Stomach smooth muscle (tissue), 2 donors: ENCODE results near the gene TRPM3.

Experiments
- H3K27ac ChIP-seq: one replicate; pipeline ENCODE4 v1.7.0; 2013; ENCODE audit warnings: mild to moderate bottlenecking, low read length, inconsistent platforms
- H3K27me3 ChIP-seq, 2 donors: one replicate each; pipeline ENCODE4 v1.7.0; 2013; ENCODE audit warnings: low read length in 2 of 2; ENCODE audit not compliant: insufficient read depth in 2 of 2, control insufficient read depth in 1 of 2
- H3K36me3 ChIP-seq, 2 donors: one replicate each; pipeline ENCODE4 v1.7.0; 2013; ENCODE audit warnings: low read length in 2 of 2; ENCODE audit not compliant: control insufficient read depth in 2 of 2, insufficient read depth in 2 of 2
- H3K4me1 ChIP-seq: one replicate; pipeline ENCODE4 v1.7.0; 2013; ENCODE audit warnings: low read length; ENCODE audit not compliant: control insufficient read depth, insufficient read depth
- H3K4me3 ChIP-seq, 2 donors: one replicate each; pipeline ENCODE4 v1.7.0; 2013; ENCODE audit warnings: low read length in 2 of 2
- H3K9ac ChIP-seq, 2 donors: one replicate each; pipeline ENCODE4 v1.7.0; 2013; ENCODE audit warnings: low read length in 2 of 2, mild to moderate bottlenecking in 1 of 2
- H3K9me3 ChIP-seq, 2 donors: one replicate each; pipeline ENCODE4 v1.7.0; 2013; ENCODE audit warnings: low read length in 2 of 2; ENCODE audit not compliant: control insufficient read depth in 2 of 2
- donor health status: healthy.
- donor health status: Pancreatic carcinoma.

The TRPM3 gene

GRCh38 chr9:70553707-70554673, 567.4 kb downstream of the TRPM3 start:
- no peak overlapping the region for H3K4me3 ChIP-seq
- H3K27ac ChIP-seq = peak overlapping the region; percentile 24
- no peak overlapping the region for H3K9ac ChIP-seq

DNA sequence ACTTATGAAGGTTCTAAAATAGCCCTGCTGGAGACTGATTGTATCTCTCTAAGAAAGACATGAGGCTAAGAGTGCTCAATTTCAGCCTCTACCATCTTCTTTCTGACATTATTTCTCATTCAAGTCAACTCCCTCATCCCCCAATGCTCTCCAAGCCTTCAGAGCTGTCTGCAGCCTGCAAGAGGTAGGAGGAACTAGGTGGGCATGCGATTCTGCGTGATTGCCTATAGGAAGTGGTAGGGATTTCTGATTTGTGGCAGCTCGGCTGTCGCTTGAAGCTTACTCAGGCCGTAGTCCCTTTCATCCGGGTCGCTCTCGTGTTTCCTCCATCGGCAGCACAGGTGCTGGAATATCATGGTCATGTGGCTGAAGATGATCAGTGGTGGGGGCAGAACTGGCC, 568.9 kb downstream of the TRPM3 start:
- Histone ChIP-seq H3K27ac (no peak overlapping the region), H3K9me3 (no peaks in the 10 kb centered on the region), H3K9ac (no peak overlapping the region), H3K36me3 (no peaks in the 10 kb centered on the region), H3K4me3 (no peak overlapping the region), H3K27me3 (no peaks in the 10 kb centered on the region), H3K4me1 (peaks cover 15% of the 10 kb centered on the region)

More at GRCh38 chr9:70553707-70554673, 567.4 kb downstream of the TRPM3 start:
- Histone ChIP-seq H3K36me3 (no peaks in the 10 kb centered on the region), H3K27me3 (no peaks in the 10 kb centered on the region), H3K4me1 (peaks cover 15% of the 10 kb centered on the region), H3K9me3 (no peaks in the 10 kb centered on the region)

DNA sequence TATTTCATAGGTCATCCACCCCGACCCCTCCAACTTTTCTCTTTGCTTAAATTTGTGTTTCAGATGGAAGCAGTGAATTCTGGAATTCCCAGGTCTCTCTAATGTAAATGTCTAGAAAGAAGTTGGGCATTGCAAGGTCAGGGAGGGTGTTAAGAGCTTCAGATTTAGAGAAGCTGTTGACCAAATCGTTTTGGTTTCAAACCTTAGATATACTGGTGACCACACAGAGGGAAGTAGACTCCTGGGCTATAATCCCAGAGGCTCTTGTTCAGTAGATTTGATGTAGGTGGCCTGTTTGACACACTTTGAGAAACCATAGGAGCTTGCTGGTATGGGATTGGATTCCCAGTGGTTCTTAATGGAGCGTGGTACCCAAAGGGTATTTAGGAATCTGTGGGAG, 569.6 kb downstream of the TRPM3 start:
- Histone ChIP-seq H3K27me3 (no peaks in the 10 kb centered on the region), H3K9me3 (no peaks in the 10 kb centered on the region), H3K27ac (no peak overlapping the region), H3K4me3 (no peak overlapping the region), H3K36me3 (no peaks in the 10 kb centered on the region), H3K4me1 (peaks cover 15% of the 10 kb centered on the region), H3K9ac (no peak overlapping the region)

- Histone ChIP-seq H3K9ac (no peak overlapping the region), H3K4me3 (no peak overlapping the region), H3K27ac (no peak overlapping the region), H3K36me3 (no peaks in the 10 kb centered on the region), H3K27me3 (no peaks in the 10 kb centered on the region), H3K9me3 (no peaks in the 10 kb centered on the region), H3K4me1 (peaks cover 15% of the 10 kb centered on the region)
Measured at GRCh38 chr9:70551396-70551795, 570.0 kb downstream of the TRPM3 start.

DNA sequence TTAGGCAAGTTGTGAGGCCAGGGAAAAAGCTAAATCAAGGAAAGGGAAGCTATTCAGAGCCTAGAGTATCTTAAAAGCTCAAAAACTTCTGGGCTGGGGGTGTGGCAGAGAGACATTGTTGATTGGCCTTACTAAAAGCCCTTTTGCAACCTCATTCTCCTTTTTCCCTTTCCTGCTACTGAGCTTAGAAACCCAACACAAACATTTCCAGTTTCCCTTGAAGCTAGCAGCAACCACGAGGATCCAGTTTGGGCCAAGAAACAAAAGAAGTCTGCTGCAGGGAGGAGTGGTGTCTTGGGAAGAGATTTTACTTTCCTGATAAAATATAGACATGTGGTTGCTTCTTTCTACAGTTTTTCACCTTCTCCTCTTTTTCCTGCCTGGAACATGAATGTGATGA, 571.5 kb downstream of the TRPM3 start:
- Histone ChIP-seq H3K27me3 (no peaks in the 10 kb centered on the region), H3K4me1 (peaks cover 10% of the 10 kb centered on the region), H3K9ac (no peak overlapping the region), H3K4me3 (no peak overlapping the region), H3K9me3 (no peaks in the 10 kb centered on the region), H3K36me3 (no peaks in the 10 kb centered on the region), H3K27ac (no peak overlapping the region)

- no peaks in the 10 kb centered on the region for H3K4me1 ChIP-seq
- H3K9ac ChIP-seq = no peak overlapping the region
- H3K27ac ChIP-seq = no peak overlapping the region
- no peak overlapping the region for H3K4me3 ChIP-seq
- no peaks in the 10 kb centered on the region for H3K27me3 ChIP-seq
- H3K36me3 ChIP-seq = no peaks in the 10 kb centered on the region
- no peaks in the 10 kb centered on the region for H3K9me3 ChIP-seq
Measured at GRCh38 chr9:70542311-70542931, 579.0 kb downstream of the TRPM3 start.

DNA sequence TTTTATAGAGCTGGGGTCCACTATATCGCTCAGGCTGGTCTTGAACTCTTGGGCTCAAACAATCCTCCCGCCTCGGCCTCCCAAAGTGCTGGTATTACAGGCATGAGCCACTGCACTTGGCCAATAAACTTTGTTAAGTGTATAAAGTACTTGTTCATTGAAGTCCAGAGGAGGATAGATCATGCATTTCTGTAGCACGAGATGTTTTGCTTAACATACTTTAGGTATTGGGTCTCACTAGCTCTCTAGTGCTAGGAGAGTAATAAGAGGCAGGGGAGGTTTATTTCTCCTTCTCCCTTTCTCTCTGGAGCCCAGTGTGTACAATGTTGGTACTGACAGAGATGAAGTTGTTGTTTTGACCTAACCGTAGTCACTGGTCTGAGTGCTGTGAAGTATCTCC, 581.4 kb downstream of the TRPM3 start:
- no peak overlapping the region for H3K27ac ChIP-seq
- H3K36me3 ChIP-seq = no peaks in the 10 kb centered on the region
- no peak overlapping the region for H3K4me3 ChIP-seq
- no peaks in the 10 kb centered on the region for H3K27me3 ChIP-seq
- H3K4me1 ChIP-seq = no peaks in the 10 kb centered on the region
- H3K9ac ChIP-seq = no peak overlapping the region
- no peaks in the 10 kb centered on the region for H3K9me3 ChIP-seq

DNA sequence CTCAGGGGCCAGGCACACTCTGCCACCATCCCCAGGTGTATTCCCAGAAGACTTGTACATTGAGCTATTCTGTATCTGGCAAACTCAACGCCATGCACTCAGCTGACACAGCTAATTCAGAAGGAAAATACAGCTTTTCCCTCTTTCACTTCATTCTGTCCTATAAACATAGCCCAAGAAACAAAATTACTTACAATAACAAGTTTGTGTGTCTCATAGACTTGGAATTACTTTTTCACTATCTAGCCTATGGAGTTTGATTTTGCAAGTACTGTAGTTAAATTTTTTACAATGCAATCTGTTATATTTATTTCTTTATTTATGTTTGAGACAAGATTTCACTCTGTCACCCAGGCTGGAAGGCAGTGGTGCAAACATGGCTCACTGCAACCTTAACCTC, 581.9 kb downstream of the TRPM3 start:
- no peaks in the 10 kb centered on the region for H3K4me1 ChIP-seq
- H3K9me3 ChIP-seq = no peaks in the 10 kb centered on the region
- no peaks in the 10 kb centered on the region for H3K36me3 ChIP-seq
- no peak overlapping the region for H3K9ac ChIP-seq
- no peaks in the 10 kb centered on the region for H3K27me3 ChIP-seq
- no peak overlapping the region for H3K4me3 ChIP-seq
- no peak overlapping the region for H3K27ac ChIP-seq

DNA sequence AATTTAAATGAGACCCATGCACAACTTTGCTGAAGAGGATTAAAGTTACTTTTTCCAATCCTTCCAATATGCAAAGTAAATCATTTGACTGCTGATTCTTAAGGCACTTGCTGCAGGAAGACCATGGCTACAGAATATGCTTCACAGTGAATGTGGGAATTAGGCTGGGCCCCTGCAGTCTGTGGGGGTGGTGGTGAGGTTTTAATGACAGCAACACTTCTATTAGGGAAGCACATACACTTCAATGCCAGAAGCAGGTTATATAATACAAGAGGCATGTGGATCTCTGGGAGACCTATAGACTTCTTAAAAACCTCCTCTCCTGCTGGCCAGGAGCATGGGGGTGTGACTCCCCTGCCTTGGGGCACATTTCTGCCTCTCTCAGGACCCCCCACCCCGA, 582.4 kb downstream of the TRPM3 start:
- Histone ChIP-seq H3K4me1 (no peaks in the 10 kb centered on the region), H3K27ac (no peak overlapping the region), H3K9ac (no peak overlapping the region), H3K4me3 (no peak overlapping the region), H3K27me3 (no peaks in the 10 kb centered on the region), H3K36me3 (no peaks in the 10 kb centered on the region), H3K9me3 (no peaks in the 10 kb centered on the region)

- Histone ChIP-seq H3K4me3 (no peak overlapping the region), H3K4me1 (no peaks in the 10 kb centered on the region), H3K9ac (no peak overlapping the region), H3K36me3 (no peaks in the 10 kb centered on the region), H3K9me3 (no peaks in the 10 kb centered on the region), H3K27ac (no peak overlapping the region), H3K27me3 (no peaks in the 10 kb centered on the region)
Measured at GRCh38 chr9:70537084-70537483, 584.3 kb downstream of the TRPM3 start.
